ENCODE measurements around the gene NXN.

- no peak for TF ChIP-seq CTCF (IDR thresholded peaks at IDR 0.05)
- no peak for TF ChIP-seq POLR2AphosphoS5 (IDR thresholded peaks at IDR 0.05)
These were observed 86.6 kb downstream of the NXN start for GRCh38 chr17:892958-893357.

Data from gastroesophageal sphincter (tissue), 3 donors.